GM19351 (cell line): ENCODE data around the gene DPF3.

ENCODE experiments used
- ATAC-seq: cut with Tn5 transposase; IDR thresholded peaks from one replicate; pipeline ENCODE4 v1.9.1; 2021; ENCODE audit warnings: mild to moderate bottlenecking, moderate library complexity; ENCODE audit not compliant: unreplicated experiment

The DPF3 gene

GRCh38 chr14:72745546-72745945 lies 148.4 kb downstream of the DPF3 start:
- ATAC-seq, result no peak

- no peak for ATAC-seq
These were observed 149.3 kb downstream of the DPF3 start for GRCh38 chr14:72744416-72745120.

GRCh38 chr14:72743626-72744025 lies 150.3 kb downstream of the DPF3 start:
- ATAC-seq, result no peak

- ATAC-seq, result no peak
These were observed 151.1 kb downstream of the DPF3 start for GRCh38 chr14:72742838-72743195.

GRCh38 chr14:72742118-72742837 lies 151.6 kb downstream of the DPF3 start:
- no peak for ATAC-seq

- no peak for ATAC-seq
These were observed 152.1 kb downstream of the DPF3 start for GRCh38 chr14:72741826-72742117.

GRCh38 chr14:72740966-72741825 lies 152.7 kb downstream of the DPF3 start:
- ATAC-seq, result no peak

- ATAC-seq, result no peak
These were observed 153.4 kb downstream of the DPF3 start for GRCh38 chr14:72740504-72740961.

GRCh38 chr14:72739446-72740405 lies 154.2 kb downstream of the DPF3 start:
- no peak for ATAC-seq

- ATAC-seq, result no peak
These were observed 155.7 kb downstream of the DPF3 start for GRCh38 chr14:72738161-72738611.

GRCh38 chr14:72737560-72737943 lies 156.3 kb downstream of the DPF3 start:
- ATAC-seq, result no peak

- ATAC-seq, result no peak
These were observed 156.9 kb downstream of the DPF3 start for GRCh38 chr14:72736786-72737559.

- no peak for ATAC-seq
These were observed 157.6 kb downstream of the DPF3 start for GRCh38 chr14:72736308-72736707.

- ATAC-seq, result no peak
These were observed 161.7 kb downstream of the DPF3 start for GRCh38 chr14:72732022-72732780.

GRCh38 chr14:72731252-72732020 lies 162.5 kb downstream of the DPF3 start:
- no peak for ATAC-seq

- ATAC-seq, result no peak
These were observed 163.4 kb downstream of the DPF3 start for GRCh38 chr14:72730468-72730867.

GRCh38 chr14:72726444-72726843 lies 167.5 kb downstream of the DPF3 start:
- ATAC-seq, result no peak

GRCh38 chr14:72723858-72724530 lies 169.9 kb downstream of the DPF3 start:
- no peak for ATAC-seq
